H1 (cell line): ENCODE results near the gene ITGB1BP1. TPM values are rescaled to one million over a fixed set of nuclear protein-coding genes. Genes with fewer than 3 reads are reported as not detected.

ENCODE experiments used
- CTCF ChIA-PET: fragments of 300-600 bp; sonication (Branson Sonifier 250); formaldehyde crosslinking; loops from one replicate; lab custom pipeline; 2021; ENCODE audit not compliant: partially characterized antibody; lab: Charles Lee
- POLR2A ChIA-PET: fragments of 300-600 bp; sonication (Branson Sonifier 250); formaldehyde crosslinking; loops from one replicate; lab custom pipeline; 2021; ENCODE audit warnings: inconsistent platforms; ENCODE audit not compliant: partially characterized antibody; lab: Charles Lee
- DNase-seq, 2 experiments: peaks; one replicate each; pipeline versions ENCODE4 v3.0.0 to v3.0.0-alpha.2; 2010 to 2022; ENCODE audit warnings: low spot score in 2 of 2, low read depth in 1 of 2, mixed read lengths in 1 of 2
- FAIRE-seq: peaks from 2 replicates; lab custom pipeline; 2011; peaks lifted over from hg19 to GRCh38; lab: Jason Lieb, UNC
- H2AFZ ChIP-seq: 2 replicates; pipeline ENCODE4 v1.8.1; 2012; ENCODE audit warnings: low read length, inconsistent platforms
- H2AK5ac ChIP-seq: 2 replicates; pipeline ENCODE4 v1.6.1; 2013; ENCODE audit warnings: low read depth, low read length
- H2BK120ac ChIP-seq: replicated peaks from 2 replicates; pipeline ENCODE3; 2013; ENCODE audit warnings: low read depth, low read length, inconsistent platforms
- H2BK12ac ChIP-seq: 2 replicates; pipeline ENCODE4 v1.6.1; 2013; ENCODE audit warnings: low read depth, low read length
- H2BK15ac ChIP-seq: 2 replicates; pipeline ENCODE4 v1.6.1; 2013; ENCODE audit warnings: low read length
- H2BK20ac ChIP-seq: 2 replicates; pipeline ENCODE4 v1.6.1; 2013; ENCODE audit warnings: low read length
- H2BK5ac ChIP-seq: 2 replicates; pipeline ENCODE4 v1.6.1; 2013; ENCODE audit warnings: low read depth, low read length
- H3K14ac ChIP-seq: 2 replicates; pipeline ENCODE4 v1.6.1; 2013; ENCODE audit warnings: inconsistent platforms; ENCODE audit not compliant: insufficient read length
- H3K18ac ChIP-seq: 2 replicates; pipeline ENCODE4 v1.6.1; 2013; ENCODE audit warnings: low read length; ENCODE audit errors: extremely low read depth
- H3K23ac ChIP-seq: 2 replicates; pipeline ENCODE4 v1.6.1; 2013; ENCODE audit warnings: inconsistent platforms; ENCODE audit not compliant: insufficient read length
- H3K23me2 ChIP-seq: 2 replicates; pipeline ENCODE4 v1.6.1; 2013; ENCODE audit warnings: low read depth, low read length
- H3K27ac ChIP-seq: 2 replicates; pipeline ENCODE4 v1.6.1; 2011; ENCODE audit warnings: low read depth, low read length, inconsistent platforms
- H3K27me3 ChIP-seq, 4 experiments: replicated peaks in 1 of 4; 1 replicate in 1 of 4; 2 replicates in 3 of 4; pipeline versions ENCODE4 v1.6.1 to v1.8.1; 2011 to 2013; ENCODE audit warnings: low read length in 3 of 4, mild to moderate bottlenecking in 3 of 4, inconsistent platforms in 2 of 4, mixed read lengths in 2 of 4, moderate library complexity in 1 of 4; ENCODE audit not compliant: control insufficient read depth in 3 of 4, insufficient read depth in 3 of 4; ENCODE audit errors: extremely low read depth in 1 of 4
- H3K36me3 ChIP-seq, 4 experiments: 2 replicates each; pipeline versions ENCODE4 v1.6.1 to v1.8.1; 2011 to 2013; ENCODE audit warnings: mild to moderate bottlenecking in 4 of 4, low read length in 3 of 4, moderate library complexity in 2 of 4, control low read depth in 1 of 4, inconsistent platforms in 1 of 4; ENCODE audit not compliant: insufficient read depth in 4 of 4, control insufficient read depth in 2 of 4
- H3K4ac ChIP-seq: replicated peaks from 2 replicates; pipeline ENCODE3; 2013; ENCODE audit warnings: low read length, low read depth, mixed read lengths, inconsistent platforms; ENCODE audit not compliant: insufficient read length
- H3K4me1 ChIP-seq, 4 experiments: replicated peaks in 1 of 4; 1 replicate in 1 of 4; 2 replicates in 3 of 4; pipeline versions ENCODE4 v1.6.1 to v1.8.1; 2011 to 2013; ENCODE audit warnings: low read length in 3 of 4, inconsistent platforms in 2 of 4, mixed read lengths in 1 of 4; ENCODE audit not compliant: insufficient read depth in 4 of 4, control insufficient read depth in 3 of 4
- H3K4me2 ChIP-seq, 2 experiments: 2 replicates each; pipeline versions ENCODE4 v1.6.1 to v1.8.1; 2011 to 2013; ENCODE audit warnings: low read depth in 2 of 2, low read length in 2 of 2, control low read depth in 1 of 2, inconsistent platforms in 1 of 2, mild to moderate bottlenecking in 1 of 2; ENCODE audit not compliant: insufficient read depth in 1 of 2
- H3K4me3 ChIP-seq, 4 experiments: fragments of 200-600, 300-600 bp in 1 of 4; sonication (generic), shearing (Covaris generic), sonication (Bioruptor Twin) in 1 of 4; 2 replicates each; pipeline versions ENCODE4 v1.5.1 to v1.8.1; 2011 to 2016; ENCODE audit warnings: low read length in 4 of 4, low read depth in 3 of 4, control low read depth in 2 of 4, inconsistent platforms in 2 of 4, mild to moderate bottlenecking in 2 of 4, mixed read lengths in 1 of 4, moderate library complexity in 1 of 4; ENCODE audit not compliant: insufficient read depth in 2 of 4; ENCODE audit errors: extremely low read depth in 1 of 4
- H3K56ac ChIP-seq: replicated peaks from 2 replicates; pipeline ENCODE3; 2013; ENCODE audit warnings: low read depth, mild to moderate bottlenecking, mixed read lengths, low read length, inconsistent platforms; ENCODE audit not compliant: insufficient read length
- H3K79me1 ChIP-seq: 2 replicates; pipeline ENCODE4 v1.6.1; 2013; ENCODE audit warnings: low read depth, low read length, control low read depth
- H3K79me2 ChIP-seq, 2 experiments: 2 replicates each; pipeline versions ENCODE4 v1.6.1 to v1.8.1; 2012 to 2013; ENCODE audit warnings: low read length in 2 of 2, mild to moderate bottlenecking in 2 of 2, inconsistent platforms in 1 of 2; ENCODE audit not compliant: insufficient read depth in 2 of 2, control insufficient read depth in 1 of 2
- H3K9ac ChIP-seq, 4 experiments: replicated peaks in 1 of 4; 1 replicate in 1 of 4; 2 replicates in 3 of 4; pipeline versions ENCODE4 v1.6.1 to v1.8.1; 2011 to 2013; ENCODE audit warnings: low read depth in 3 of 4, low read length in 3 of 4, control low read depth in 2 of 4, mild to moderate bottlenecking in 2 of 4, moderate library complexity in 2 of 4, inconsistent platforms in 1 of 4; ENCODE audit errors: extremely low read depth in 1 of 4
- H3K9me3 ChIP-seq, 2 experiments: 2 replicates each; pipeline versions ENCODE4 v1.6.1 to v1.8.1; 2012 to 2013; ENCODE audit warnings: mild to moderate bottlenecking in 2 of 2, moderate library complexity in 2 of 2, control low read depth in 1 of 2, inconsistent platforms in 1 of 2, low read depth in 1 of 2, low read length in 1 of 2, mixed read lengths in 1 of 2; ENCODE audit not compliant: insufficient read depth in 2 of 2
- H4K20me1 ChIP-seq, 2 experiments: replicated peaks in 1 of 2; 2 replicates each; pipeline versions ENCODE3 to v1.8.1; 2011 to 2013; ENCODE audit warnings: inconsistent platforms in 2 of 2, low read length in 2 of 2, mild to moderate bottlenecking in 1 of 2; ENCODE audit not compliant: insufficient read depth in 2 of 2, control insufficient read depth in 1 of 2
- H4K5ac ChIP-seq: 2 replicates; pipeline ENCODE4 v1.6.1; 2013; ENCODE audit warnings: low read length, low read depth, mixed read lengths, inconsistent platforms; ENCODE audit not compliant: insufficient read length
- H4K8ac ChIP-seq: 2 replicates; pipeline ENCODE4 v1.8.0; 2013; ENCODE audit warnings: mild to moderate bottlenecking, moderate library complexity, low read length, inconsistent platforms; ENCODE audit not compliant: insufficient read depth; ENCODE audit errors: extremely low read depth
- H4K91ac ChIP-seq: replicated peaks from 2 replicates; pipeline ENCODE3; 2013; ENCODE audit warnings: low read length, mixed read lengths, inconsistent platforms; ENCODE audit not compliant: insufficient read length
- BACH1 ChIP-seq: IDR thresholded peaks from 2 replicates; pipeline ENCODE4 v1.6.1; 2012; ENCODE audit warnings: low read length, improper control_type of control experiment
- BCL11A ChIP-seq, 2 experiments: IDR thresholded peaks; one replicate each; pipeline ENCODE4 v1.6.1; 2011; ENCODE audit warnings: low read depth in 2 of 2, low read length in 2 of 2, mild to moderate bottlenecking in 2 of 2
- GABPA ChIP-seq: IDR thresholded peaks from 2 replicates; pipeline ENCODE4 v1.6.1; 2011; ENCODE audit warnings: mild to moderate bottlenecking, low read length, moderate library complexity, borderline replicate concordance; ENCODE audit not compliant: insufficient read depth
- HDAC2 ChIP-seq, 2 experiments: fragments of 300-600 bp in 1 of 2; sonication (generic) in 1 of 2; IDR thresholded peaks; 2 replicates each; pipeline ENCODE4 v1.6.1; 2011 to 2012; ENCODE audit warnings: low read depth in 2 of 2, low read length in 2 of 2, mild to moderate bottlenecking in 2 of 2, moderate library complexity in 2 of 2, borderline replicate concordance in 1 of 2, inconsistent platforms in 1 of 2
- JUN ChIP-seq: IDR thresholded peaks from 2 replicates; pipeline ENCODE4 v1.6.1; 2011; ENCODE audit warnings: low read depth, mild to moderate bottlenecking, improper control_type of control experiment, low read length
- JUND ChIP-seq: IDR thresholded peaks from 2 replicates; pipeline ENCODE4 v1.6.1; 2011; ENCODE audit warnings: mild to moderate bottlenecking, improper control_type of control experiment, low read length
- KDM4A ChIP-seq: IDR thresholded peaks from one replicate; pipeline ENCODE4 v1.7.1; 2012; ENCODE audit warnings: low read depth, mild to moderate bottlenecking, moderate library complexity, low read length, inconsistent platforms; ENCODE audit not compliant: severe bottlenecking
- POLR2A ChIP-seq, 2 experiments: IDR thresholded peaks; 1 replicate in 1 of 2; 2 replicates in 1 of 2; pipeline ENCODE4 v1.6.1; 2011; ENCODE audit warnings: low read depth in 2 of 2, low read length in 2 of 2, mild to moderate bottlenecking in 2 of 2; ENCODE audit errors: control extremely low read depth in 1 of 2
- RAD21 ChIP-seq, 2 experiments: IDR thresholded peaks in 1 of 2; conservative IDR thresholded peaks in 1 of 2; 2 replicates each; pipeline ENCODE4 v1.6.1; 2011; ENCODE audit warnings: low read depth in 2 of 2, low read length in 2 of 2, improper control_type of control experiment in 1 of 2, inconsistent platforms in 1 of 2, mild to moderate bottlenecking in 1 of 2, moderate library complexity in 1 of 2
- RFX5 ChIP-seq: IDR thresholded peaks from 2 replicates; pipeline ENCODE4 v1.6.1; 2011; ENCODE audit warnings: low read depth, low read length, improper control_type of control experiment, borderline replicate concordance
- SIX5 ChIP-seq: IDR thresholded peaks from 2 replicates; pipeline ENCODE4 v1.6.1; 2011; ENCODE audit warnings: mild to moderate bottlenecking, low read depth, low read length
- SP2 ChIP-seq: IDR thresholded peaks from 2 replicates; pipeline ENCODE4 v1.6.1; 2012; ENCODE audit warnings: mild to moderate bottlenecking, low read length, inconsistent platforms
- SUZ12 ChIP-seq: fragments of 200-600 bp; sonication (generic); IDR thresholded peaks from 2 replicates; pipeline ENCODE4 v1.6.1; 2012; ENCODE audit warnings: mild to moderate bottlenecking, inconsistent platforms, low read length, moderate library complexity, mixed read lengths
- TAF1 ChIP-seq: IDR thresholded peaks from 2 replicates; pipeline ENCODE4 v1.6.1; 2011; ENCODE audit warnings: mild to moderate bottlenecking, low read depth, low read length
- WGBS, 2 experiments: shearing (Covaris generic) in 1 of 2; methylation state at CpG; one replicate each; pipeline versions ENCODE4 v1.1.6 to v1.1.7; 2013 to 2015; ENCODE audit warnings: low lambda C conversion rate in 2 of 2, mixed read lengths in 2 of 2, inconsistent platforms in 1 of 2, low coverage in 1 of 2, missing lambda C conversion rate in 1 of 2; ENCODE audit not compliant: insufficient replicate concordance in 2 of 2, insufficient coverage in 1 of 2, insufficient read length in 1 of 2; ENCODE audit errors: extremely low coverage in 1 of 2, missing lambda C conversion rate in 1 of 2; 5-methylcytosine and 5-hydroxymethylcytosine counted together
- polyA plus RNA-seq, 7 experiments: library from polyadenylated mRNA; depleted of rRNA in 3 of 7; stranded (reverse) in 5 of 7; unstranded in 2 of 7; fragments of >200 nt in 5 of 7; fragments of 200-250 nt in 2 of 7; gene quantifications; 1 replicate in 5 of 7; 2 replicates in 1 of 7; 4 replicates in 1 of 7; pipeline versions ENCODE4 v1.2.1 to v1.2.3, GENCODE V29; 2011 to 2013; ENCODE audit warnings: missing spikeins in 2 of 7, mixed read lengths in 2 of 7
- total RNA-seq: library from RNA; stranded (reverse); fragmentation: NEBNext Ultra II Directional; extraction: Animal tissue kit (Norgen Biotek cat#: 25700); gene quantifications from 2 replicates; pipeline ENCODE4 v1.2.1, GENCODE V29; 2021

ITGB1BP1 gene
- total and polyA plus RNA-seq, 2 of the 8 experiments (the other 6 are each of a cell fraction or from before 2014, with no cell fraction given): 16.1 to 45.4 TPM

DNA sequence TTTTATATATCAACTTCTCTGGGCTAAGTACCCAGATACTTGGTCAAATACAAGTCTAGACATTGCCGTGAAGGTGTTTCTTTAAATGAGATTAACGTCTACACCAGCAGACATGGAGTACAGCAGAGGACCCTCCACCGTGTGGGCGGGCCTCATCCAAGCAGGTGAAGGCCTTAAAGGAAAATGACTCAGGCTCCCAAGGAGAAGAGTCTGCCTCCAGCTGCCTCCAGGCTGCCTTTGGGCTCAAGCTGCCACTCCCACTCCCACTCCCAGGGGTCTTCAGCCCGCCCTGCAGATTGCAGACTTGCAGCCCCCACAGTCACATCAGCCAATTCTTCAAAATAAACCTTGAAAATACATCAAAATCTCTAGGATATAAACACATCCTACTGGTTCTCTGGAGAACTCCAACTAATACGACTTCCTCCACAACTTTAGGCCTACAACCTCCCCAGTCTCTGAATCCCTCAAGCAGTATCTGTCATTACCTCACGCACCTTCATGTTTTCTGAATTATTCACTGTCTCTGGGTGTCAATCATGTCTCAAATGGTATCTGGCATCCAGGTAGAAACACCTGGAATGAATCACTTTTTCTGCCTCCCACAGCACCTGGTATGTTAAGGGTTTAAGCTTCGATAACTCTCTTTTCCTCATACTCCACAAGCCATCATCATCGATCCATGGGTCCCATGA lies 6.9 kb downstream of the ITGB1BP1 start:
- H3K18ac ChIP-seq: no peak overlapping the region
- no peak overlapping the region for H3K4me2 ChIP-seq
- H3K56ac ChIP-seq: no peak overlapping the region
- H2AFZ ChIP-seq: no peak overlapping the region
- H3K79me1 ChIP-seq: peaks cover 2% of the 10 kb centered on the region
- H3K14ac ChIP-seq: no peak overlapping the region
- H3K36me3 ChIP-seq: no peaks in the 10 kb centered on the region
- no peak for DNase-seq
- no peak overlapping the region for H4K8ac ChIP-seq
- no peak overlapping the region for H2BK5ac ChIP-seq
- WGBS, 2 experiments: 86% methylated on average over 9 of the region's 9 CpGs; no CpG with 5 or more reads in 1 of the 2 experiments
- H2BK12ac ChIP-seq: no peak overlapping the region
- no peak for FAIRE-seq
- ChIA-PET POLR2A (no interaction called here), CTCF (interaction anchor here (0.9 to 1.1 kb wide), 2 partner anchors 211 to 278 kb away, joined by 3 read pairs; no protein-coding TSS in a partner anchor)
- H2BK120ac ChIP-seq: no peak overlapping the region
- no peaks in the 10 kb centered on the region for H3K4me1 ChIP-seq
- H3K27me3 ChIP-seq: no peaks in the 10 kb centered on the region
- no peak overlapping the region for H4K5ac ChIP-seq
- H2AK5ac ChIP-seq: no peak overlapping the region
- H3K79me2 ChIP-seq: peaks cover 0 to 4% of the 10 kb centered on the region in 2 experiments; a peak in 1 of 4 replicates
- no peak overlapping the region for H3K23ac ChIP-seq
- no peak overlapping the region for H2BK15ac ChIP-seq
- no peaks in the 10 kb centered on the region for H3K9me3 ChIP-seq
- no peak overlapping the region for H2BK20ac ChIP-seq
- no peak overlapping the region for H3K4me3 ChIP-seq
- H4K91ac ChIP-seq: no peak overlapping the region
- no peak overlapping the region for H3K9ac ChIP-seq
- H3K23me2 ChIP-seq: no peaks in the 10 kb centered on the region
- no peak overlapping the region for H3K4ac ChIP-seq
- no peaks in the 10 kb centered on the region for H4K20me1 ChIP-seq
- H3K27ac ChIP-seq: no peak overlapping the region
- TF ChIP-seq POLR2A (IDR thresholded peaks at IDR 0.05; ENCODE audit: control extremely low read depth in 1 of 2, low read depth in 2 of 2, low read length in 2 of 2) (no peak), JUND (no peak), SIX5 (no peak), JUN (no peak), HDAC2 (IDR thresholded peaks at IDR 0.05; ENCODE audit: borderline replicate concordance in 1 of 2, low read depth in 2 of 2, low read length in 2 of 2) (no peak), BCL11A (IDR thresholded peaks at IDR 0.05; ENCODE audit: low read depth in 2 of 2, low read length in 2 of 2) (no peak), RAD21 (IDR thresholded peaks at IDR 0.05 in 1 of 2, conservative IDR thresholded peaks at IDR 0.05 in 1 of 2; ENCODE audit: low read depth in 2 of 2, low read length in 2 of 2) (no peak), RFX5 (no peak), GABPA (no peak), SUZ12 (no peak), KDM4A (no peak), TAF1 (no peak), BACH1 (no peak), SP2 (no peak)
